HUES6 (cell line): ENCODE data around the gene SFTA2.
A peak's percentile ranks its signal among the peaks of the same experiment; 100 is the strongest.

Experiments
- H3K27ac ChIP-seq: 2 replicates; pipeline ENCODE4 v1.7.0; 2013; ENCODE audit warnings: low read depth, mild to moderate bottlenecking, low read length, inconsistent platforms
- H3K27me3 ChIP-seq: 2 replicates; pipeline ENCODE4 v1.6.1; 2013; ENCODE audit warnings: low read length; ENCODE audit not compliant: control insufficient read depth, insufficient read depth
- H3K36me3 ChIP-seq: 2 replicates; pipeline ENCODE4 v1.6.1; 2013; ENCODE audit warnings: low read length; ENCODE audit not compliant: control insufficient read depth, insufficient read depth
- H3K4me1 ChIP-seq: 2 replicates; pipeline ENCODE4 v1.6.1; 2013; ENCODE audit warnings: low read length; ENCODE audit not compliant: control insufficient read depth, insufficient read depth
- H3K4me3 ChIP-seq: 2 replicates; pipeline ENCODE4 v1.5.1; 2013; ENCODE audit warnings: low read depth, low read length
- H3K9ac ChIP-seq: one replicate; pipeline ENCODE4 v1.6.1; 2013; ENCODE audit warnings: mild to moderate bottlenecking, low read length
- H3K9me3 ChIP-seq: 2 replicates; pipeline ENCODE4 v1.6.1; 2013; ENCODE audit warnings: low read depth, low read length; ENCODE audit not compliant: control insufficient read depth, insufficient read depth

SFTA2 gene

GRCh38 chr6:30962716-30963115 lies 30.7 kb upstream of the SFTA2 start:
- no peaks in the 10 kb centered on the region for H3K27me3 ChIP-seq
- H3K4me1 ChIP-seq = 0 out of 2 replicates have a peak, but pooled peaks cover 2% of the 10 kb centered on the region
- H3K4me3 ChIP-seq = no peak overlapping the region
- H3K9me3 ChIP-seq = no peaks in the 10 kb centered on the region
- no peaks in the 10 kb centered on the region for H3K36me3 ChIP-seq
- no peak overlapping the region for H3K27ac ChIP-seq
- no peak overlapping the region for H3K9ac ChIP-seq

- H3K4me1 ChIP-seq = peaks cover 10% of the 10 kb centered on the region; the same call in 1 of the 2 replicates
- H3K9ac ChIP-seq = no peak overlapping the region
- no peaks in the 10 kb centered on the region for H3K9me3 ChIP-seq
- H3K36me3 ChIP-seq = no peaks in the 10 kb centered on the region
- H3K27me3 ChIP-seq = peaks cover 10% of the 10 kb centered on the region
- H3K27ac ChIP-seq = no peak overlapping the region
- H3K4me3 ChIP-seq = no peak overlapping the region
Measured at GRCh38 chr6:30960907-30961673, 29.1 kb upstream of the SFTA2 start.

GRCh38 chr6:30957716-30958115 lies 25.7 kb upstream of the SFTA2 start:
- no peaks in the 10 kb centered on the region for H3K9me3 ChIP-seq

DNA sequence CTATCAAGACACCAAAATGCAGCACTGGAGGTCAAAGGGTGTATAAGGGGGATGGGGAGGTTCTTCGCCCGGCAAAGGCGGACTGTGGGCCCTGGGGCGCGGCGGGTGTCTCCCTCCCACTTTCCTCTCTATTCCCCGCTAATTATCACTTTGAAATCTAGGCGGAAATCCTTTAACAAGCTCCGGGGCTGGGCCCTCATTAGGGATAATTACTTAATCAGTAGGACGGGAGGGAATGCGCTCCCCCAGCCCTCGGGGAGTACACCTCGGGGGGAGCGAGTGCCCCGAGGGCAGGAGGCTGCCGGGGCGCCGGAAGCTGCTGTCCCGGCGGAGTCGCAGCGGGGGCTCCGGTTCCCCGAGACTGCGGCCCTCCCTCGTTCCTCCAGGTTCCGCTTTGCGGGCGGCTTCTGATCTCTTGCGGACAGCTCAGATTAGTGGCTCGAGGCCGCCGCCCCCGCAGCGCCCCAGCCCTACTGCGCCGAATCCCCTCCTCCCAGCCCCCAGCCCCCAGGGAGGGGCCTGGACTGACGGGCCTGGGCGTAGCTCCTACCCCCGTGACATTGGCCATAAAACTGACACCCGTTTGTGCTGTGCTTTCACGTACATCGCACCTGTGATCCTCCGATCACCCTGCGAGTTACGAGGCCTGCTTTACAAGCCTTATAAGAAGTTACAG lies 23.5 kb upstream of the SFTA2 start:
- H3K27me3 ChIP-seq = peaks cover 48% of the 10 kb centered on the region
- H3K27ac ChIP-seq = no peak overlapping the region
- peaks cover 4% of the 10 kb centered on the region; the same call in 1 of the 2 replicates for H3K9me3 ChIP-seq
- no peaks in the 10 kb centered on the region for H3K36me3 ChIP-seq
- peaks cover 23% of the 10 kb centered on the region for H3K4me1 ChIP-seq
- peak overlapping the region; percentile 60 for H3K9ac ChIP-seq
- peak overlapping the region; percentile 66 for H3K4me3 ChIP-seq

More at GRCh38 chr6:30957716-30958115, 25.7 kb upstream of the SFTA2 start:
- H3K27me3 ChIP-seq = peaks cover 34% of the 10 kb centered on the region
- no peak overlapping the region for H3K9ac ChIP-seq
- H3K36me3 ChIP-seq = no peaks in the 10 kb centered on the region
- no peak overlapping the region for H3K4me3 ChIP-seq
- H3K27ac ChIP-seq = no peak overlapping the region
- peaks cover 23% of the 10 kb centered on the region for H3K4me1 ChIP-seq

GRCh38 chr6:30954631-30955366 lies 22.8 kb upstream of the SFTA2 start:
- Histone ChIP-seq H3K4me1 (peaks cover 23% of the 10 kb centered on the region), H3K27ac (no peak overlapping the region), H3K9ac (peak overlapping the region; percentile 60), H3K4me3 (peak overlapping the region; percentile 66), H3K9me3 (peaks cover 4% of the 10 kb centered on the region; the same call in 1 of the 2 replicates), H3K27me3 (peaks cover 48% of the 10 kb centered on the region), H3K36me3 (no peaks in the 10 kb centered on the region)

GRCh38 chr6:30951907-30952469 lies 20.0 kb upstream of the SFTA2 start:
- no peak overlapping the region for H3K27ac ChIP-seq
- peaks cover 4% of the 10 kb centered on the region; the same call in 1 of the 2 replicates for H3K9me3 ChIP-seq
- no peak overlapping the region for H3K9ac ChIP-seq
- H3K4me1 ChIP-seq = peaks cover 18% of the 10 kb centered on the region
- no peak overlapping the region for H3K4me3 ChIP-seq
- peaks cover 47% of the 10 kb centered on the region for H3K27me3 ChIP-seq
- no peaks in the 10 kb centered on the region for H3K36me3 ChIP-seq

GRCh38 chr6:30948811-30949210 lies 16.8 kb upstream of the SFTA2 start:
- H3K4me1 ChIP-seq = peaks cover 4% of the 10 kb centered on the region; the same call in 1 of the 2 replicates
- no peak overlapping the region for H3K4me3 ChIP-seq
- peaks cover 4% of the 10 kb centered on the region; the same call in 1 of the 2 replicates for H3K9me3 ChIP-seq
- H3K36me3 ChIP-seq = no peaks in the 10 kb centered on the region
- H3K27ac ChIP-seq = no peak overlapping the region
- H3K27me3 ChIP-seq = peaks cover 21% of the 10 kb centered on the region; the same call in 1 of the 2 replicates
- no peak overlapping the region for H3K9ac ChIP-seq

DNA sequence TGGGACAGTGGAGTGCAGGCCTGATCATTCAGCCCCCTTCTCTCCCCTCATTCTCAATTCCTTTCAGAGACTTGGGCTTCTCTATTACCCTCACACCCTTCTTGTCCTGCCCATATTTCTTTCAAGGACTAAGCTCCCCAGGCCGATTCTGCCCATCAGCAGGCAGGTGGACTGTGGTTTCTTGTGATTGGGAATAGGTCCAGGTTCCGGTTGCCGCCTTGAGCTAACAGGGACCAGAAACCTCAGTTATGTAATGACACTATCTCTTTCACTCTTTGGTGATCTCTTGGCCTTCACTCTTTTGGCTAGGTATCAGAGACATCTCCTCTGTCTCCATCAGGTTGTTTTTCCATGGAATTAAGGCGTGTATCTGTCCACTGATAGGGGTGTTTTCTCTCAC lies 15.3 kb upstream of the SFTA2 start:
- H3K36me3 ChIP-seq = no peaks in the 10 kb centered on the region
- peaks cover 13% of the 10 kb centered on the region for H3K4me1 ChIP-seq
- H3K27me3 ChIP-seq = peaks cover 10% of the 10 kb centered on the region; the same call in 1 of the 2 replicates
- no peak overlapping the region for H3K9ac ChIP-seq
- H3K4me3 ChIP-seq = no peak overlapping the region
- no peak overlapping the region for H3K27ac ChIP-seq
- H3K9me3 ChIP-seq = peaks cover 4% of the 10 kb centered on the region; the same call in 1 of the 2 replicates

DNA sequence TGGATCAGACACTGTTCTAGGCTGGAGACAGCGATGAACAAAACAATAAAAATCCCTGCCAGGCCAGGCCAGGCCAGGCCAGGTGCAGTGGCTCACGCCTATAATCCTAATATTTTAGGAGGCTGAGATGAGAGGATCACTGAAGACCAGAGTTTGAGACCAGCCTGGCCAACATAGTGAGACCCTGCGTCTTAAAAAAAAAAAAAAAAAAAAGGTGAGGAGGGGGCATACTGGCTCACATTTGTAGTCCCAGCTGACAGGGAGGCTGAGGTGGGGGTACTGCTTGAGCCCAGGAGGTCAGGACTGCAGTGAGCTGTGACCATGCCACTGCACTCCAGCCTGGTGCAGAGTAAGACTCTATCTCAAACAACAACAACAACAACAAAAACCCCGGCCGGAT lies 13.3 kb upstream of the SFTA2 start:
- Histone ChIP-seq H3K27me3 (no peaks in the 10 kb centered on the region), H3K9ac (no peak overlapping the region), H3K4me3 (no peak overlapping the region), H3K27ac (no peak overlapping the region), H3K9me3 (no peaks in the 10 kb centered on the region), H3K4me1 (peaks cover 22% of the 10 kb centered on the region), H3K36me3 (no peaks in the 10 kb centered on the region)

- no peak overlapping the region for H3K4me3 ChIP-seq
- H3K27me3 ChIP-seq = no peaks in the 10 kb centered on the region
- H3K36me3 ChIP-seq = no peaks in the 10 kb centered on the region
- H3K4me1 ChIP-seq = peaks cover 26% of the 10 kb centered on the region
- H3K9ac ChIP-seq = no peak overlapping the region
- H3K27ac ChIP-seq = no peak overlapping the region
- H3K9me3 ChIP-seq = no peaks in the 10 kb centered on the region
Measured at GRCh38 chr6:30944051-30944450, 12.1 kb upstream of the SFTA2 start.
